Measurements from ENCODE around the gene TM2D3. TPM values are rescaled to one million over a fixed set of nuclear protein-coding genes. Genes with fewer than 3 reads are reported as not detected.

TM2D3 gene
- total RNA-seq, 1 experiment from 2014 or later: 34.9 TPM

DNA sequence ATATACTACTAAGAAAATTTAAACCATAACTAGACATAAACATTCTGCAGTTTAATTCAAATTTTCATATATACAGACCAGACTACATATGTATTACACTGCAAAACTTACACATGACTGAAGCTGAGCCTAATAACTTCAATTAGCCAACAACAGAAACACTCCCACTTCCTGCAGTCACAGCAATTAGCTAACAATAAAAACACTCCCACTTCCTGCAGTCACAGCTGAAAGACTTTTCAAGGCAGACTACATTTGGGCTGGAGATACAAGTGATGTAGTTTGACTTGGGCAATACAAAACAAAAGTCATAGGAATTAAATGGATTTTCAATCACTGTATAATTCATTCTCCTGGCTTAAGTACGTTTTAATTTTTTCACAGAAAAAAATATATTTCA lies 10.3 kb downstream of the TM2D3 start:
- Histone ChIP-seq H3K9ac (ENCODE audit: extremely low read depth, insufficient read length, low read length) (no peak overlapping the region), H2AFZ (ENCODE audit: low read length) (no peak overlapping the region), H3K27me3 (ENCODE audit: insufficient read depth, low read length) (no peaks in the 10 kb centered on the region), H3K23ac (ENCODE audit: insufficient read length, low read depth, low read length) (no peak overlapping the region), H3K4me2 (ENCODE audit: insufficient read depth, insufficient read length, low read length) (no peak overlapping the region), H4K91ac (ENCODE audit: insufficient read length, low read depth, low read length) (no peak overlapping the region), H3K4ac (ENCODE audit: low read depth, low read length) (no peak overlapping the region), H2BK120ac (ENCODE audit: low read depth, low read length, poor library complexity, severe bottlenecking) (no peak overlapping the region), H2AK5ac (ENCODE audit: insufficient read length, low read length) (no peak overlapping the region), H3K27ac (ENCODE audit: insufficient read length, low read depth, low read length) (no peak overlapping the region), H3K14ac (ENCODE audit: insufficient read depth, low read length) (no peak overlapping the region), H2BK15ac (ENCODE audit: low read depth, low read length) (no peak overlapping the region), H3K4me1 (ENCODE audit: insufficient read depth, low read length) (no peaks in the 10 kb centered on the region), H2BK5ac (ENCODE audit: insufficient read length, low read length) (no peak overlapping the region), H3K79me2 (ENCODE audit: insufficient read depth, low read length) (no peaks in the 10 kb centered on the region), H4K20me1 (ENCODE audit: control insufficient read depth, insufficient read depth, insufficient read length) (no peaks in the 10 kb centered on the region), H3K18ac (ENCODE audit: insufficient read length, low read depth, low read length) (no peak overlapping the region), H2BK20ac (ENCODE audit: low read depth, low read length, poor library complexity, severe bottlenecking) (no peak overlapping the region), H3K9me3 (ENCODE audit: control insufficient read depth, low read depth, low read length) (no peaks in the 10 kb centered on the region), H4K5ac (ENCODE audit: insufficient read length, low read depth, low read length) (no peak overlapping the region), H3K56ac (ENCODE audit: insufficient read length, low read depth, low read length) (no peak overlapping the region), H4K8ac (replicated peaks; ENCODE audit: insufficient read length, low read depth, low read length) (no peak overlapping the region), H3T11ph (ENCODE audit: low read length) (no peak overlapping the region), H3K23me2 (ENCODE audit: insufficient read length, low read depth, low read length, poor library complexity, severe bottlenecking) (no peaks in the 10 kb centered on the region), H3K79me1 (ENCODE audit: insufficient read depth, low read depth, low read length, poor library complexity, severe bottlenecking) (peaks cover 2% of the 10 kb centered on the region), H2BK12ac (ENCODE audit: insufficient read length, low read depth, low read length) (no peak overlapping the region)
- H3K4me3 Mint-ChIP-seq: no peak overlapping the region
- peaks cover 11 to 15% of the 10 kb centered on the region in 2 experiments for H3K4me1 Mint-ChIP-seq
- no CpG with 5 or more reads among the region's 1 CpG for WGBS (ENCODE audit: extremely low coverage, insufficient read length, low lambda C conversion rate)
- DNase-seq: no peak
- H3K27ac Mint-ChIP-seq: no peak overlapping the region
- H3K36me3 Mint-ChIP-seq (ENCODE audit: insufficient read depth in 1 of 3, low read depth in 3 of 3): peaks cover 2 to 56% (median 46%) of the 10 kb centered on the region in 3 experiments; a peak in 5 of 7 replicates
- TF ChIP-seq, protein P1, sequence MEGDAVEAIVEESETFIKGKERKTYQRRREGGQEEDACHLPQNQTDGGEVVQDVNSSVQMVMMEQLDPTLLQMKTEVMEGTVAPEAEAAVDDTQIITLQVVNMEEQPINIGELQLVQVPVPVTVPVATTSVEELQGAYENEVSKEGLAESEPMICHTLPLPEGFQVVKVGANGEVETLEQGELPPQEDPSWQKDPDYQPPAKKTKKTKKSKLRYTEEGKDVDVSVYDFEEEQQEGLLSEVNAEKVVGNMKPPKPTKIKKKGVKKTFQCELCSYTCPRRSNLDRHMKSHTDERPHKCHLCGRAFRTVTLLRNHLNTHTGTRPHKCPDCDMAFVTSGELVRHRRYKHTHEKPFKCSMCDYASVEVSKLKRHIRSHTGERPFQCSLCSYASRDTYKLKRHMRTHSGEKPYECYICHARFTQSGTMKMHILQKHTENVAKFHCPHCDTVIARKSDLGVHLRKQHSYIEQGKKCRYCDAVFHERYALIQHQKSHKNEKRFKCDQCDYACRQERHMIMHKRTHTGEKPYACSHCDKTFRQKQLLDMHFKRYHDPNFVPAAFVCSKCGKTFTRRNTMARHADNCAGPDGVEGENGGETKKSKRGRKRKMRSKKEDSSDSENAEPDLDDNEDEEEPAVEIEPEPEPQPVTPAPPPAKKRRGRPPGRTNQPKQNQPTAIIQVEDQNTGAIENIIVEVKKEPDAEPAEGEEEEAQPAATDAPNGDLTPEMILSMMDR (conservative IDR thresholded peaks at IDR 0.05): no peak
- no peaks in the 10 kb centered on the region for H3K9me3 Mint-ChIP-seq
- H3K27me3 Mint-ChIP-seq (ENCODE audit: low read depth): no peaks in the 10 kb centered on the region

All from H9 (cell line).